Measurements from ENCODE around the gene CIDEC.

GRCh38 chr3:9838856-9839255 is 41.2 kb downstream of the CIDEC start:
- TF ChIP-seq POLR2A (IDR thresholded peaks at IDR 0.05) = no peak
- TF ChIP-seq CTCF (IDR thresholded peaks at IDR 0.05) = no peak
